Activated T-helper 2 cell treated with anti-CD3 and anti-CD28 coated beads, Interferon-gamma antibody, Interleukin-2, Interleukin-4, amounts not matched to agents 10 μg/mL and 5 μg/mL and 100 μg/mL, durations not matched to agents 14 hours and 24 hours and 36 hours (primary cell): ENCODE measurements around the gene FSTL3. TPM values are rescaled to one million over a fixed set of nuclear protein-coding genes. Genes with fewer than 3 reads are reported as not detected.

Experiments used
- DNase-seq: peaks from one replicate; pipeline ENCODE4 v3.0.0; 2021; ENCODE audit warnings: low spot score
- H3K27ac Mint-ChIP-seq: one replicate; pipeline ENCODE4 v1.8.0; 2021; ENCODE audit warnings: mixed read lengths
- H3K27me3 Mint-ChIP-seq: one replicate; pipeline ENCODE4 v1.8.0; 2021; ENCODE audit warnings: low read depth, mixed read lengths
- H3K36me3 Mint-ChIP-seq: one replicate; pipeline ENCODE4 v1.8.0; 2021; ENCODE audit warnings: low read depth, mixed read lengths
- H3K4me1 Mint-ChIP-seq: one replicate; pipeline ENCODE4 v1.8.0; 2021; ENCODE audit warnings: low read depth, mixed read lengths
- H3K4me3 Mint-ChIP-seq: one replicate; pipeline ENCODE4 v1.8.0; 2021; ENCODE audit warnings: low read depth, mild to moderate bottlenecking, moderate library complexity, mixed read lengths
- H3K9me3 Mint-ChIP-seq: one replicate; pipeline ENCODE4 v1.8.0; 2021; ENCODE audit warnings: mixed read lengths
- intact Hi-C: fragments of 100-400 bp; cut with micrococcal nuclease; formaldehyde crosslinking; loops from one replicate; pipeline ENCODE4 v1.15.1; 2023
- total RNA-seq: library from RNA; stranded (reverse); gene quantifications from 2 replicates; pipeline ENCODE4 v1.2.3, GENCODE V29; 2022

Gene FSTL3
- total RNA-seq, 1 donor from 2014 or later = 8.0 TPM

- Mint-ChIP-seq H3K27me3 (no peaks in the 10 kb centered on the region), H3K27ac (no peak within 1 kb of the TSS), H3K4me1 (peaks cover 4% of the 10 kb centered on the region), H3K4me3 (peak within 1 kb of the TSS; percentile 74), H3K9me3 (no peaks in the 10 kb centered on the region), H3K36me3 (no peaks in the 10 kb centered on the region)
- intact Hi-C loops = loop anchor here (10.0 kb wide), 1 partner anchor 105 kb away; the partner anchor contains the start of gene CDC34
- DNase-seq = peak; percentile 86
These were observed 36.7 kb upstream of the FSTL3 start, which contains the start of gene FGF22 for GRCh38 chr19:639253-640160. Gene FGF22, plus strand, starts transcription at chr19:639879. Its CDS starts 47 bp downstream, at chr19:639926.

GRCh38 chr19:640161-640558 is 36.0 kb upstream of the FSTL3 start:
- H3K27ac Mint-ChIP-seq = no peak overlapping the region
- H3K27me3 Mint-ChIP-seq = no peaks in the 10 kb centered on the region
- no peak overlapping the region for H3K4me3 Mint-ChIP-seq
- peaks cover 4% of the 10 kb centered on the region for H3K4me1 Mint-ChIP-seq
- no peak for DNase-seq
- intact Hi-C loops = no loop called here
- H3K36me3 Mint-ChIP-seq = peaks cover 4% of the 10 kb centered on the region
- H3K9me3 Mint-ChIP-seq = no peaks in the 10 kb centered on the region

- Mint-ChIP-seq H3K4me1 (peaks cover 4% of the 10 kb centered on the region), H3K27me3 (no peaks in the 10 kb centered on the region), H3K4me3 (no peak overlapping the region), H3K9me3 (no peaks in the 10 kb centered on the region), H3K36me3 (peaks cover 4% of the 10 kb centered on the region), H3K27ac (no peak overlapping the region)
- intact Hi-C loops = no loop called here
- no peak for DNase-seq
These were observed 35.5 kb upstream of the FSTL3 start for GRCh38 chr19:640606-641189.

DNA sequence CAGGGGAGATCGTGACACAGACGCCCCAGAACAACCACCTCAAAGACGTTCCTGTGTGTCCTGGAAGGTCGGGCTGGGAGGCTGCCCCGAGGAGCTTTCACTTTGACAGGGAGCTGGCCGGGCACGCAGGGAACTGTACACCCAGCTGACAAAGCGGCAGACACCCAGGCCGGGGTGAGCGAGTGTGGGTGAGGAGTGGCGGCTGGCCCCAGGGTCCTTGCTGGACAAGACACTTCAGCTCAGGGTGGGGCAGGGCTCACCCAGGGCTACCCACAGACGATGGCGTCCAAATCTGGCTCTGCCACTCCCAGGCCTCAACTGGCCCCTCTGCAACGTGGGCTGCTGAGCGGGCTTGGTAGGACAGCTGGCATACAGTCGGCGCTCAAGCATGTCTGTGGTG is 34.5 kb upstream of the FSTL3 start:
- peaks cover 10% of the 10 kb centered on the region for H3K36me3 Mint-ChIP-seq
- no peak overlapping the region for H3K4me3 Mint-ChIP-seq
- H3K27me3 Mint-ChIP-seq = no peaks in the 10 kb centered on the region
- H3K27ac Mint-ChIP-seq = no peak overlapping the region
- peaks cover 4% of the 10 kb centered on the region for H3K4me1 Mint-ChIP-seq
- DNase-seq = no peak
- no peaks in the 10 kb centered on the region for H3K9me3 Mint-ChIP-seq
- intact Hi-C loops = no loop called here

DNA sequence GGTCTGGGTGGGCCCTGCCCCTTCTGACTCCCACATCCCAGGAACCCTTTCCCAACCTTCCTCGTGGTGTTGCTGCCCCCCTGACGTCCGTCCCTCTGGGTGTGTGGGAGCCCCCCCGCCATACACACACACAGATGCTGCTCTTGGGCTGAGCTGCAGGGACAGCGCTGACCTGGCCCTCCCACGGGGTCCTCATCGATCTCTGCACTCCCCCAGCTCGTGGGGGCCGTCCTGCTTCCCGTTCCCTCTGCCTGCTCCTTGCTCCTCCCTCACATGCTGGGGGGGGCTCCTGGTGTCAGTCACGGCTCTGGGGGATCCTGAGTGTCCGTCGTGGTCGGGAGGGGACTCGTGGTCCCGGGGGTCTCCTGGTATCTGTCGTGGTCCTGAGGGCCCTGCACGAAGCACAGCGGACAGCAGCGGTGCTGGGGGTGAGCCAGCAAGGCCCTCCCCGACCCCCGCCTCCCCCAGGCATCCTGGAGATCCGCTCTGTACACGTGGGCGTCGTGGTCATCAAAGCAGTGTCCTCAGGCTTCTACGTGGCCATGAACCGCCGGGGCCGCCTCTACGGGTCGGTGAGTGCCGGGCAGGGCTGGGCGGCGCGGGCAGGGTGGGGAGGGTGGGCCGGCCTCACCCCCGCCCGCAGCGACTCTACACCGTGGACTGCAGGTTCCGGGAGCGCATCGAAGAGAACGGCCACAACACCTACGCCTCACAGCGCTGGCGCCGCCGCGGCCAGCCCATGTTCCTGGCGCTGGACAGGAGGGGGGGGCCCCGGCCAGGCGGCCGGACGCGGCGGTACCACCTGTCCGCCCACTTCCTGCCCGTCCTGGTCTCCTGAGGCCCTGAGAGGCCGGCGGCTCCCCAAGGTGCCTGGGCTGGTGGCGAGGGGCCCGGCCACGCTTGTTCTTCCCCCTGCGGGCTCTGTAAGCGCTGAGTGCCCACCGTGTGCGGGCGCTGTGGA is 33.1 kb upstream of the FSTL3 start:
- Mint-ChIP-seq H3K27ac (no peak overlapping the region), H3K27me3 (no peaks in the 10 kb centered on the region), H3K36me3 (peaks cover 10% of the 10 kb centered on the region), H3K4me3 (no peak overlapping the region), H3K9me3 (no peaks in the 10 kb centered on the region), H3K4me1 (peaks cover 4% of the 10 kb centered on the region)
- intact Hi-C loops = no loop called here
- no peak for DNase-seq

- H3K4me3 Mint-ChIP-seq = no peak overlapping the region
- H3K27me3 Mint-ChIP-seq = no peaks in the 10 kb centered on the region
- H3K9me3 Mint-ChIP-seq = no peaks in the 10 kb centered on the region
- no peak overlapping the region for H3K27ac Mint-ChIP-seq
- peaks cover 4% of the 10 kb centered on the region for H3K4me1 Mint-ChIP-seq
- DNase-seq = no peak
- intact Hi-C loops = no loop called here
- H3K36me3 Mint-ChIP-seq = peaks cover 13% of the 10 kb centered on the region
These were observed 32.5 kb upstream of the FSTL3 start for GRCh38 chr19:643736-644135.

DNA sequence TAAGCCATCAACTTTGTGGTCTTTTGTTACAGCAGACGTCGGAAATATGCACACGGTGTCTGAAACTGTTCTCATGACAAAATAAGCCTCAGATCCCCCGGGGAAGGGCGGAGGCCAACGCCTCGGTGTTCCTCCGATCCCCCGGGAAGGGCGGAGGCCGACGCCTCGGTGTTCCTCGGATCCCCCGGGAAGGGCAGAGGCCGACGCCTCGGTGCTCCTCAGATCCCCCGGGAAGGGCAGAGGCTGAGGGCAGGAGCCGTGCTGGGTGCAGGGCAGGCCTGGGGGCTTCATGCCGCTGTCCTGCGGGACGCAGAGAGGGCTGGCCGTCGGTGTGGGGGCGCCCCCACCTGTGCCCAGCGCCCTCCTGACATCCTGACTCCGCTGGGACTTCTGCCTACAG is 31.8 kb upstream of the FSTL3 start:
- Mint-ChIP-seq H3K36me3 (peaks cover 17% of the 10 kb centered on the region), H3K4me1 (peaks cover under 1% of the 10 kb centered on the region), H3K4me3 (no peak overlapping the region), H3K9me3 (no peaks in the 10 kb centered on the region), H3K27ac (no peak overlapping the region), H3K27me3 (no peaks in the 10 kb centered on the region)
- DNase-seq = no peak
- intact Hi-C loops = no loop called here

GRCh38 chr19:644789-645188 is 31.4 kb upstream of the FSTL3 start:
- intact Hi-C loops = no loop called here
- H3K9me3 Mint-ChIP-seq = no peaks in the 10 kb centered on the region
- DNase-seq = no peak
- no peak overlapping the region for H3K27ac Mint-ChIP-seq
- peaks cover 19% of the 10 kb centered on the region for H3K36me3 Mint-ChIP-seq
- no peak overlapping the region for H3K4me3 Mint-ChIP-seq
- no peaks in the 10 kb centered on the region for H3K4me1 Mint-ChIP-seq
- no peaks in the 10 kb centered on the region for H3K27me3 Mint-ChIP-seq

GRCh38 chr19:645912-646778 is 30.0 kb upstream of the FSTL3 start:
- intact Hi-C loops = no loop called here
- H3K4me3 Mint-ChIP-seq = no peak overlapping the region
- H3K36me3 Mint-ChIP-seq = peaks cover 24% of the 10 kb centered on the region
- DNase-seq = no peak
- no peak overlapping the region for H3K27ac Mint-ChIP-seq
- H3K4me1 Mint-ChIP-seq = no peaks in the 10 kb centered on the region
- H3K9me3 Mint-ChIP-seq = no peaks in the 10 kb centered on the region
- H3K27me3 Mint-ChIP-seq = no peaks in the 10 kb centered on the region

GRCh38 chr19:646779-647565 is 29.2 kb upstream of the FSTL3 start:
- intact Hi-C loops = no loop called here
- H3K36me3 Mint-ChIP-seq = peaks cover 24% of the 10 kb centered on the region
- H3K27ac Mint-ChIP-seq = no peak overlapping the region
- no peaks in the 10 kb centered on the region for H3K9me3 Mint-ChIP-seq
- H3K4me3 Mint-ChIP-seq = no peak overlapping the region
- no peaks in the 10 kb centered on the region for H3K4me1 Mint-ChIP-seq
- no peaks in the 10 kb centered on the region for H3K27me3 Mint-ChIP-seq
- no peak for DNase-seq

DNA sequence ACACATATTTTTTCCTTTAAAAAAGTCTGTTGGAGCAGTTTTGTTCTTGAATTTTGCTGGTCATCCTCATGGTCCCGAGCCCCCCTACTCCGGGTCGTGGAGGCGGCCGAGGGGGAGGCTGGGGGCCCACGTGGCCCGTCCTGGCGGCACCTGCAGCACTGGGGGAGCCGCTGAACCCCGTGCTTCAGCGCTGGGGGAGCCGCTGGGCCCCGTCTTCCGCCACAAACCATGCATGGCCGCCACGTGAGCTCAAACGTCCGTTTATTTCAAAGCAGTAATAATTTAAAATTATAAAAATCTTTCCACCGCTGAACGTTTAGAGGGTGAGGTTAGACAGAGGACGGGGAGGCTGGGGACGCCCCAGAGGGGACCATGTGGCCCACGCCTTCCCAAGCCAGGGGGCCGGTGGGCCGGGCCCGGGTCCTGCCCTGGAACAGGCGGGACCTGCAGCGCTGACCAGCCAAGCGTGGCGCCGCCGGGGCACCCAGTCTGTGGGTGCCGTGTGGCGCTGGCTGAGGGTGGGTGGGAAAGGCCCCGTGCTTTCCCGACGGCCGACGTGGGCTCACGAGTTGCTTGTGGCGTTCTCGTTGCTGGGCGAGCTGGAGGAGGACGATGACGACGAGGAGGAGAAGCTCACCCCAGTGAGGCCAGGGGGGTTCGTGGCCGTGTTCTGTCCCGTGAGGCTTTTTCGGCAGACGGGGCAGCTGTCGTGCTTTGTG is 28.5 kb upstream of the FSTL3 start:
- no peaks in the 10 kb centered on the region for H3K27me3 Mint-ChIP-seq
- H3K4me3 Mint-ChIP-seq = no peak overlapping the region
- no peaks in the 10 kb centered on the region for H3K4me1 Mint-ChIP-seq
- H3K36me3 Mint-ChIP-seq = peaks cover 24% of the 10 kb centered on the region
- intact Hi-C loops = no loop called here
- H3K27ac Mint-ChIP-seq = no peak overlapping the region
- H3K9me3 Mint-ChIP-seq = no peaks in the 10 kb centered on the region
- no peak for DNase-seq
